ENCODE data around the gene EIF4ENIF1.
A peak's percentile ranks its signal among the peaks of the same experiment; 100 is the strongest.
"Not testable (repeated sequence)": the region's sequence is repeated elsewhere in the genome, so short reads cannot be mapped to it uniquely, and the experiment has no call there.

The EIF4ENIF1 gene

DNA sequence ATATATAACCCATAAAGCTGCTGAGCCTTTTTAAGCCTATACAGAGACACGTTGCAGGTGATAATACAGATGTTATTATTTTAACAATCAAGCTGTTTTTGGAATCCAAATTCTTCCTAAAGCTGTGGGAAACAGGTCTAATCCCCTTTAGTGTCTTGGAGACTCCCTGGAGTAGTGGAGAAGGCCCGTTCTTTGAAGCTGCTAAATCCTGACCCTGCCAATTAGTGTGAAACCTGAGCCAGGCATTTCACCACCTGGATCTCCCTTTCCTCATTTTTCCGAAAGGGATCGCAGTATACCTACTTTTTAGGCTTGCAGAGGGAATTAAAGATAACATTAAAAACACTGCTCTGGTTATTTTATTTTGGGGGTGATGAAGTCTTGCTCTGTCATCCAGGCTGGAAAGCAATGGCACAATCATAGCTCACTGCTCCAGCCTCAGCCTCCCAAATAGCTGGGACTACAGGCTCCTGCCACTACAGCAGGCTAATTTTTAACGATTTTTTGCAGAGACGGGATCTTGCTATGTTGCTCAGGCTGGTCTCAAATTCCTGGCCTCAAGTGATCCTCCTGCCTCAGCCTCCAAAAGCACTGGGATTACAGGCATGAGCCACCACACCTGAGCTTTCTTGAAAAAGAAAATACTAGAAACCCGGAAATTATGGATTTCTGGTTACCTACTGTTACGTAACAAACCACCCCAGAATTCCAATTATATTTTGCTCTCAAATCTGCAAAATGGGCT is 1.7 kb upstream of the EIF4ENIF1 start:
- no peak for DNase-seq

DNA sequence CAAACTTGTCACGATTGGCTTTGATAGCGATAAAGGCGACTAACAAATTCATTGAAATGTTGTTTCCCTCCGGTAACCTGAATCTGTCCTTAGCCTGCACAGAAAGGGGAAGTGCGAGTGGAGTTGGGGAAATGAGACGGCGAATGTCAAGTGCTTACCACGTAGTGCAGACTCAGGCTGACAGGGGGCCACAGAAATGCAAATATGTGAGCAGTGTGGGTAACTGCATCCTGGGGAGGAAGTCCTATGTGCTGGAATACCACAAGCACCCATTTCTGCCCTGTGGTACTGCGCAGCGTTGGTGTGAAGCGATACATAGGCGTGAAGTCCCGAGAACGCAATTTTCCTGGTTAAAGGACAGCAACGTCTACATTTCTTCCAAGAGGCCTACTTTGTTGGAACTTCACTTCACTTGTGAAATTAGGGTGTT is 869 bp upstream of the EIF4ENIF1 start:
- peak; percentile 75 for DNase-seq

DNA sequence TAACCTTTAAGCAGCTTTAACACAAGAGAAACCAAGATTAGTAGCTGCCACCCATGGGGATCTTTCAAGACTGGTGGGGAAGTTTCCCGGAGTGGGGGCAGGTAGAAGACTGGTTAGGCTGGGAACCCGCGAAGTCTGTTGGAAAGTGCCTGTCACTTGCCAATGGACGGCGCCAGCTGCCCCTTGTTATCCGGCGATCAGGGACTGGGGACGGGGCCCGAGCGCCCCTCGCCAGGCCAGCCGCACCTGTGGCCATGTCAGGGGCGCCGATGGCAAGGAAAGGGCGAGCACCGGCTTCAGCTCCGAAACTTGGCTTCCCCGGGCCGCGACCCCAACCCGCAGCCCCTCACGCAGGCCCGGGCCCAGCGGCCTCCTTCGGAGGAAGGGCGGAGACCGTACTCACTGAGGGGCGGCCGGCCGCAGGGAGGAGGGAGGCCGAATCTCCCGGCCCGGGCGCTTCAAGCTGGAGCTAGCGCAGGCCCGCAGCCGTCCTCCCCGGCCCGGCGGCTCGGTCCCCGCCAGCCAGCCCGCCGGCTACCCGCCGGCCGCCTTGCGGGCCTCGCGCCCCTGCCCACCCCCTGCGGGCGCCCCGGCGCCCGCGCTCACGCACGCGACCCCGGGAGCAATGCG is 539 bp downstream of the EIF4ENIF1 start:
- peak; percentile 34 for DNase-seq

- DNase-seq, result no peak
These were observed 1.2 kb downstream of the EIF4ENIF1 start for GRCh38 chr22:31488346-31488883.

GRCh38 chr22:31486951-31487350 is 2.7 kb downstream of the EIF4ENIF1 start:
- DNase-seq, result no peak

- DNase-seq, result not testable (repeated sequence)
These were observed 3.3 kb downstream of the EIF4ENIF1 start for GRCh38 chr22:31486369-31486768.

DNA sequence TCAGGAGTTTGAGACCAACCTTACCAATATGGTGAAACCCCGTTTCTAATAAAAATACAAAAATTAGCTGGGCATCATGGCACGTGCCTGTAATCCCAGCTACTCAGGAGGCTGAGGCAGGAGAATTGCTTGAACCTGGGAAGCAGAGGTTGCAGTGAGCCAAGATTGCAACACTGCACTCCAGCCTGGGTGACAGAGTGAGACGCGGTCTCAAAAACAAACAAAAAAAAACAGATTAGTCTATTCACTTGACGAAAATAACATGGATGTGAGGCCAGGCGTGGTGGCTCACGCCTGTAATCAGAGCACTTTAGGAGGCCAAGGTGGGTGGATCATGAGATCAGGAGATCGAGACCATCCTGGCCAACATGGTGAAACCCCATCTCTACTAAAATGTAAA is 7.2 kb downstream of the EIF4ENIF1 start:
- not testable (repeated sequence) for DNase-seq

- no peak for DNase-seq
These were observed 8.5 kb downstream of the EIF4ENIF1 start for GRCh38 chr22:31481129-31481528.

DNA sequence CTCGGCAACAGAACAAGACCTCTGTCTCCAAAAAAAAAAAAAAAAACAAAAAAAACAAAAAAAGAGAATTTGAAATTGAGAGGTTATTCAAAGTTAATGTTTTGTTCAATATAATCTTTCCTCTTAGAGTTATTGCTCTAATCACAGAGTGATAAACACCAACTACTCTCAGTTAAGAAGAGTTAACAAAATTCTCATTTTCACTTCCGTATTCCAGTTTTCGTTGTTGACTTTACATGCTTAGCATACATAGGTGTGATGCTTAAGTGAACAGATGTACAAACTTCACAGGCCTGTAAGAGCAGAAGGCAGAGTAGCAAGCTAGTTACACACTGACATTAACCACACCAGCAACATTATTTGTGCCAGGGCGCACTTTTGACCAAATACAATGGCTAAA is 12.3 kb downstream of the EIF4ENIF1 start:
- DNase-seq, result no peak

DNA sequence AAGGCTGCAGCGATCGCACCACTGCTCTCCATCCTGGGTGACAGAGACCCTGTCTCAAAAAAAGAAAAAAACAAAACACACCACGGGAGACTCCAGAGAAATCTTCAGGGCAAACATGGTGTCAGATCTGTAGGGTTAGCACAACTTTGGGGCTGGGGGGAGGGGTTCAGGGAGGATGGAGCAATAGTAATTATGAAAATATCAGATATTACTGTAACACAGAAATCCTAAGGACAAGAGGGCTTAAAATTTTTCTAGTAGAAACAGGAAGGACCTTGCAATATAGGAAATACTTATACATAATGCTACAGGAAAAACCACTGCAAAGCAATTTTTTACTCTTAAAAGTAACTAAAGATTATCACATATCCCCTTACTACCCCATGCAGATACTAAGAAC is 13.8 kb downstream of the EIF4ENIF1 start:
- DNase-seq, result peak; percentile 51

- DNase-seq, result no peak
These were observed 14.9 kb downstream of the EIF4ENIF1 start for GRCh38 chr22:31474743-31475142.

- no peak for DNase-seq
These were observed 24.3 kb downstream of the EIF4ENIF1 start for GRCh38 chr22:31465307-31465706.

DNA sequence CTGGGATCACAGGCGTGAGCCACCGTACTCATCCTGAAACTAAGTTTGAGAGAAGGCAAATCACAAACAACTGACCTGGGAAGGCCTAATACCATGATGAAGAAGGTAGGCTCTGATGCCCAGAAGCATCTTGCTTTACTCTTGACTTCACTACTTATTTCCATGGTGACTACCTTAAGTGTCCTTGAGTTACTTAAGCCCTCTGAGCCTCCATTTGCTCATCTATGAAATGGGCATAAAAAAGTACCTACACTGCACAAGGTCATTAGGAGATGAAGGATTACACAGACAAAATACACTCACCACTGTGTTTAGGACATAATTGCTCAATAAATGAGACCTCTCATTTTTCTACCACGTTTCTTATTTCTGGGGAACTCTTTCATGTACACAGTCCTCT is 27.9 kb downstream of the EIF4ENIF1 start:
- no peak for DNase-seq

- peak; percentile 51 for DNase-seq
These were observed 37.7 kb downstream of the EIF4ENIF1 start for GRCh38 chr22:31451709-31452571.

DNA sequence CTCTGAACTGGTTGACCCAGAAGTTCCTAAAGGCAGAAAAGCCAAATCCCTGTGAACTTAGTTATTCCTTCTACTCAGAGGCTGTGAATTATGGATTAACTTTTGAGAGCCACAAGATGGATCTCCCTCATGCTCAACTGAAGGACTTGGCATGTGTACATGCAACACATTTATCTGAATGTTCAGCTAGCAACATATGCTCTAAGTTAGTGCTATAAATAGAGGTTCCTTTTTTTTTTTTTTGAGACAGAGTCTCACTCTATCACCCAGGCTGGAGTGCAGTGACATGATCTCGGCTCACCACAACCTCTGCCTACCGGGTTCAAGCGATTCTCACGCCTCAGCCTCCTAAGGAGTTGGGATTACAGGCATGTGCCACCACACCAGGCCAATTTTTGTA is 40.1 kb downstream of the EIF4ENIF1 start:
- DNase-seq, result no peak

- no peak for DNase-seq
These were observed 41.3 kb downstream of the EIF4ENIF1 start for GRCh38 chr22:31448382-31448781.

- DNase-seq, result no peak
These were observed 42.3 kb downstream of the EIF4ENIF1 start for GRCh38 chr22:31447337-31447736.

DNA sequence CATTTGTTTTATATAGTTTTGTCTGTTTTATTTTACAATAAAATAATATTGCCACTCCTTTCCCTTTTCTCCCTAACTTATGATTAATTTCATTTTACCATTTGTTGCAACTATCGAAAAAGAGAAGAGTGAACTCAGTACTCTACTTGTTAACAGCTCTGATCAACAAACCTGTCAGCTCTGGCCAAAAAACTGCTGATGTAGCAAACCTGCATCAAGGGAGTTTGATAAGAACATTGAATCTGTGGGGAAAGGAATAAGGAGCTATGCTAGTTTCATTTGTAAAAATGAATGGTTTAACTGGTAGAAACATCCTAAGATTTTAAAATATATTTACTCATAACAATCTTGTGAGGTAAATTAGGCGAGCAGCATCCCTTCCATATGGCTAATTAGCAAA is 42.9 kb downstream of the EIF4ENIF1 start:
- DNase-seq, result no peak

DNA sequence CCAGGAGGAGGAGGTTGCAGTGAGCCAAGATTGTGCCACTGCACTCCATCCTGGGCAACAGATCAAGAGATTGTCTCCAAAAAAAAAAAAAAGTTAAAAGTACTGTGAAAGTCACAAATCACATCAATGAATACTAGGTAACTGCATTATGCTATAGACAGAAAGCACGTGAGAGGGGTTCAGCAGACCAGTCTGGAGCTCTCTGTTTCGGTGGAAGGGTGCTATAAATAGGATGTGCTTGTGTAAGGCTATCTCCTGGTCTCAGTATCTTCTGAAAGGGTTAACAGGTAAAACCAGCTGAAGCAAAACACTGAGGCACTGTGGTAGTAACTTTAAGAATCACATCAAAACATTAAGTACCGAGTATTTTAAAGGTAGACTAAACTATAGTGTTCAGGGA is 43.4 kb downstream of the EIF4ENIF1 start:
- DNase-seq, result no peak

- peak; percentile 51 for DNase-seq
These were observed 44.0 kb downstream of the EIF4ENIF1 start for GRCh38 chr22:31445642-31446041.

- no peak for DNase-seq
These were observed 46.1 kb downstream of the EIF4ENIF1 start for GRCh38 chr22:31443516-31443915.

DNA sequence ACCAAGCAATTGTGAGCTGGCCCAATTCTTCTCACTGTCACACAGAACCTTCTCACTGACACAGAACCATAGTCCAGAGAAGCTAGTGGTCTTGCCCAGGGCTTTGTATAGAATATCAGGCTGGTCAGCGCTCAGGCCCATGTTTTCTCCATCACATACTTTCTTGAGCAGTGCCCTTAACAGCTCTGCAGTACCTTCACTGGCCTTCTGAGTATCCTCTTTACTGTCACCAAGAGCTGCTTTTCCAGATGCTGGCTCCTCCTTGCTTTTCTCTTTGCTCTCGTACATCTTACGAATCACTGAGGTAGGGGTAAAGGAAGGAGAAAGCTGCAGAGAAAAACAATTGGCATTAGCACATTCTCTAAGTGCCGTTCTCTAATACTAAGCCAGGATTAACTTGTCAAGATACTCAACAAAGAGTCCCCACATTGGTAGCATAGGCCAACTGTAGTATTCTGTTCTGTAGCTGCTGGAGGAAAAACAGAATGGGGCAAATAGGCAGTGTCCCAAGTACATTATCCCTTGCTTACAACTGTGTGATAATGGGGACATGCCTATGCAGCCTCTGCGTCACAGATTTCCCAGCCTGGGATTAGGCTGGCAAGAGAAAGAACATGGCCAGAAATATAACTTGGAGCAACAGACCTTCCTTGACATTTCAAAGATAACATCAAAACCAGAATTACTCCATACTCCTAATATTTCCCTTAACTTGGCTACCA is 46.7 kb downstream of the EIF4ENIF1 start:
- DNase-seq, result no peak

DNA sequence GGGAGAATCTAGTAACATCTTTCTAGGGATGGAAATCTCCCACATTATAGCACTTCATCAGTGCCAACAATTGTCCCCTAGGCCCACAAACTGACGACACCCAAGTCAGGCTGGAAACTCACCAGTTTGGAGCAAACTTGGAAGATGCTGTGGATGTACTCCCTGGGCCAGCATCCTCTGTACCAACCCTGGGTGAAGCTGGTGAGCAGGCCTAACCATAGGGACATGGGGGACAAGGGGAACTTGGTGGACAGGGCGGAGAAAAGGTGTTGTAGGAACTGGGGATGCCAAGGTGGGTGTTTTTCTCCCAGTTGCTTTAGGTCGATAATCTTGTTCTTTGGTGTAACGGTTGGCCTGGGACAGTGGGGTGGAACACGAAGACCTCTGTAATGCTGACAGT is 48.0 kb downstream of the EIF4ENIF1 start:
- no peak for DNase-seq
